ENCODE measurements around the gene PITPNC1. TPM values are rescaled to one million over a fixed set of nuclear protein-coding genes. Genes with fewer than 3 reads are reported as not detected.

PITPNC1 gene
- total RNA-seq, 1 donor from 2014 or later: 13.0 TPM

DNA sequence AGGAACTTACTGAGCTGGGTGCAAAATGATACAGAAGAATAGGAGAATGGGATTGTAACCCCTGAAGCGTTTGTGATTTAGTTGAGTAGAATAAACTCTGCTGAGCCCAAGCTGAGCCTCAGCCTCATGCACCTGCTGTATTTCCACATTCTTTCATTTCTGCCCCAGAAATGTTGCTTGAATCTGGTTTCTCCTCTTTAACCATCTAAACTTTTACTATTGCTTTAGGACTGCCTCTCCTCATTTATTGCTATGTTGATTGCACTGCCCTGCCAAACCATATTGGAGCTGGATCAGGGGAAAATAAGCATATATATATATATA is 64.8 kb downstream of the PITPNC1 start:
- Histone ChIP-seq H3K36me3 (ENCODE audit: control insufficient read depth, insufficient read depth, low read length) (no peaks in the 10 kb centered on the region), H3K27me3 (ENCODE audit: control insufficient read depth, insufficient read depth, low read length) (no peaks in the 10 kb centered on the region), H3K4me3 (ENCODE audit: low read depth, low read length) (no peak overlapping the region)
- DNase-seq (ENCODE audit: low read depth): no peak
- TF ChIP-seq, protein P1, sequence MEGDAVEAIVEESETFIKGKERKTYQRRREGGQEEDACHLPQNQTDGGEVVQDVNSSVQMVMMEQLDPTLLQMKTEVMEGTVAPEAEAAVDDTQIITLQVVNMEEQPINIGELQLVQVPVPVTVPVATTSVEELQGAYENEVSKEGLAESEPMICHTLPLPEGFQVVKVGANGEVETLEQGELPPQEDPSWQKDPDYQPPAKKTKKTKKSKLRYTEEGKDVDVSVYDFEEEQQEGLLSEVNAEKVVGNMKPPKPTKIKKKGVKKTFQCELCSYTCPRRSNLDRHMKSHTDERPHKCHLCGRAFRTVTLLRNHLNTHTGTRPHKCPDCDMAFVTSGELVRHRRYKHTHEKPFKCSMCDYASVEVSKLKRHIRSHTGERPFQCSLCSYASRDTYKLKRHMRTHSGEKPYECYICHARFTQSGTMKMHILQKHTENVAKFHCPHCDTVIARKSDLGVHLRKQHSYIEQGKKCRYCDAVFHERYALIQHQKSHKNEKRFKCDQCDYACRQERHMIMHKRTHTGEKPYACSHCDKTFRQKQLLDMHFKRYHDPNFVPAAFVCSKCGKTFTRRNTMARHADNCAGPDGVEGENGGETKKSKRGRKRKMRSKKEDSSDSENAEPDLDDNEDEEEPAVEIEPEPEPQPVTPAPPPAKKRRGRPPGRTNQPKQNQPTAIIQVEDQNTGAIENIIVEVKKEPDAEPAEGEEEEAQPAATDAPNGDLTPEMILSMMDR (IDR thresholded peaks at IDR 0.05; ENCODE audit: insufficient read depth, low read length, poor library complexity, severe bottlenecking): no peak

DNA sequence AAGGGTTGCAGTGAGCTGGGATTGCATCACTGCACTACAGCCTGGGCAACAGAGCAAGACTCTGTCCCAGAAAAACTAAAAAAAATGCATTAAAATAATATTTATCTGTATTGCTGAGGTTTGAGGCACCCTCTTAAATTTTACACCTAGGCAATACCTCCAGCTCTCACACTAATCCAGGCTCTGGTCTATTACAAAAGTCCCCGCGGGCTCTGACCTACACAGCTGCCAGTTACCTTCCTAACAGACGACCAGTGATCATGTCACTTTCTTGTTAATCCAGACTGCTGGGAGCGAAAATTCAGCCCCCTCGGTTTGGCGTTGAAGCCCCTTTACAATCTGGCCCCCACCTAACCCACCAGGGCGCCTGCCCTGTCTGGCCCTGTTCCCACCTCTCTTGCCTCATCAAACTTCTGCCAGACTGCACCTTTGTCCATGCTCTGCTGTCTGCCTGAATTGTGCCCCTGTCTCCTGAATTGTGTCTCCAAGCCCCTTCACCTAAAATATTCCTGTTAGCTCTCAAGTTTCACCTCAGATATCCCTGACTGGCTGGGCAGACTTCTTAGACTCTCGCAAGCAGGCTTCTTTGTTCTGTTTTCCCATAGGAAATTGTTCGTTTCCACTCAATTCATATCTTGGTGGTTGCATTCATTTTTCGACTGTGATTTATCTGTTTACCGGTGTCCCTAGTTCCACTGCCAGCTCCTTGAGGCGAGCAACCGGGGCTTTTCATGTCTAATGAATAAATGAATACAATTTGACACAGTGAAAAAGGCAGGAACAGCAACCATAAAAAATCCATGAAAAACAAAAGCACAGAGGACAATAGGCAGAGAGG is 65.9 kb downstream of the PITPNC1 start:
- Histone ChIP-seq H3K4me3 (ENCODE audit: low read depth, low read length) (no peak overlapping the region), H3K36me3 (ENCODE audit: control insufficient read depth, insufficient read depth, low read length) (no peaks in the 10 kb centered on the region), H3K27me3 (ENCODE audit: control insufficient read depth, insufficient read depth, low read length) (no peaks in the 10 kb centered on the region)
- TF ChIP-seq, protein P1 (IDR thresholded peaks at IDR 0.05; ENCODE audit: insufficient read depth, low read length, poor library complexity, severe bottlenecking): no peak
- DNase-seq (ENCODE audit: low read depth): no peak

- Histone ChIP-seq H3K27me3 (ENCODE audit: control insufficient read depth, insufficient read depth, low read length) (no peaks in the 10 kb centered on the region), H3K4me3 (ENCODE audit: low read depth, low read length) (no peak overlapping the region), H3K36me3 (ENCODE audit: control insufficient read depth, insufficient read depth, low read length) (no peaks in the 10 kb centered on the region)
- TF ChIP-seq, protein P1 (IDR thresholded peaks at IDR 0.05; ENCODE audit: insufficient read depth, low read length, poor library complexity, severe bottlenecking): no peak
- DNase-seq (ENCODE audit: low read depth): no peak
These were observed 67.0 kb downstream of the PITPNC1 start for GRCh38 chr17:67443931-67444595.

- H3K4me3 ChIP-seq (ENCODE audit: low read depth, low read length): no peak overlapping the region
- no peaks in the 10 kb centered on the region for H3K36me3 ChIP-seq (ENCODE audit: control insufficient read depth, insufficient read depth, low read length)
- no peaks in the 10 kb centered on the region for H3K27me3 ChIP-seq (ENCODE audit: control insufficient read depth, insufficient read depth, low read length)
- no peak for DNase-seq (ENCODE audit: low read depth)
- TF ChIP-seq, protein P1 (IDR thresholded peaks at IDR 0.05; ENCODE audit: insufficient read depth, low read length, poor library complexity, severe bottlenecking): no peak
These were observed 71.4 kb downstream of the PITPNC1 start for GRCh38 chr17:67448449-67448848.

DNA sequence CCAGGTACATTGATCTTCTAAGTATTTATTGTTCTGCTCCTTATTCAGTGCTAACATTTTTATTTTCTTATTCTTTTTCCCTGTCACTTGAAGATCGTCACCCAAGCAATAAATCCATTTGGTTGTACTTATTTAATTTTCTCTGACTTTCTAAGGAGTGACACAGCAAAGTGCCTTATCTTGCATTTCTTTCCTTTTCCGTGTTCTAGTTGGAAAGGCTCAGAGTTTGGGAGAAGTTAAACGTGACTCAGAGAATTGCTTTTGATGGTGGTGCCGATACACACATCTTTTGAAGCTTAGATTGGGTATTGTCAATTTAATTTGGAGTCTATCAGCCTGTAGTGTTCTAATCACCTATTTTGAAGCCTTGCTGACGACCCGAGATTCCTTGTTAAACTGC is 72.0 kb downstream of the PITPNC1 start:
- Histone ChIP-seq H3K4me3 (ENCODE audit: low read depth, low read length) (no peak overlapping the region), H3K36me3 (ENCODE audit: control insufficient read depth, insufficient read depth, low read length) (no peaks in the 10 kb centered on the region), H3K27me3 (ENCODE audit: control insufficient read depth, insufficient read depth, low read length) (no peaks in the 10 kb centered on the region)
- TF ChIP-seq, protein P1 (IDR thresholded peaks at IDR 0.05; ENCODE audit: insufficient read depth, low read length, poor library complexity, severe bottlenecking): no peak
- no peak for DNase-seq (ENCODE audit: low read depth)

Measured in kidney epithelial cell (primary cell).